HEK293 (cell line): Measurements from ENCODE around the gene HSPG2.
A peak's percentile ranks its signal among the peaks of the same experiment; 100 is the strongest.

Source experiments
- KLF1 ChIP-seq: fragments of 450-650 bp; formaldehyde crosslinking; IDR thresholded peaks from 2 replicates; pipeline ENCODE4 v1.5.1; 2016; ENCODE audit warnings: missing biosample characterization, missing genetic modification characterization
- REST ChIP-seq: fragments of 450-650 bp; formaldehyde crosslinking; IDR thresholded peaks from 2 replicates; pipeline ENCODE4 v1.5.1; 2016; ENCODE audit warnings: missing biosample characterization, missing genetic modification characterization
- ZFP3 ChIP-seq: fragments of 450-650 bp; formaldehyde crosslinking; IDR thresholded peaks from 2 replicates; pipeline ENCODE4 v1.5.1; 2016; ENCODE audit warnings: low read depth, missing biosample characterization, missing genetic modification characterization
- ZNF302 ChIP-seq: fragments of 450-650 bp; formaldehyde crosslinking; IDR thresholded peaks from 2 replicates; pipeline ENCODE4 v1.5.1; 2016; ENCODE audit warnings: missing biosample characterization, missing genetic modification characterization, low read depth
- ZNF416 ChIP-seq: fragments of 450-650 bp; formaldehyde crosslinking; IDR thresholded peaks from 2 replicates; pipeline ENCODE4 v1.5.1; 2016; ENCODE audit warnings: missing biosample characterization, missing genetic modification characterization
- ZNF791 ChIP-seq: fragments of 450-650 bp; formaldehyde crosslinking; IDR thresholded peaks from 2 replicates; pipeline ENCODE4 v1.5.1; 2016; ENCODE audit warnings: missing biosample characterization, missing genetic modification characterization
- TF ChIP-seq, protein P1 (sequence below): fragments of 450-650 bp; formaldehyde crosslinking; IDR thresholded peaks from 2 replicates; pipeline ENCODE4 v1.5.1; 2016; ENCODE audit warnings: missing biosample characterization, missing genetic modification characterization

DNA sequence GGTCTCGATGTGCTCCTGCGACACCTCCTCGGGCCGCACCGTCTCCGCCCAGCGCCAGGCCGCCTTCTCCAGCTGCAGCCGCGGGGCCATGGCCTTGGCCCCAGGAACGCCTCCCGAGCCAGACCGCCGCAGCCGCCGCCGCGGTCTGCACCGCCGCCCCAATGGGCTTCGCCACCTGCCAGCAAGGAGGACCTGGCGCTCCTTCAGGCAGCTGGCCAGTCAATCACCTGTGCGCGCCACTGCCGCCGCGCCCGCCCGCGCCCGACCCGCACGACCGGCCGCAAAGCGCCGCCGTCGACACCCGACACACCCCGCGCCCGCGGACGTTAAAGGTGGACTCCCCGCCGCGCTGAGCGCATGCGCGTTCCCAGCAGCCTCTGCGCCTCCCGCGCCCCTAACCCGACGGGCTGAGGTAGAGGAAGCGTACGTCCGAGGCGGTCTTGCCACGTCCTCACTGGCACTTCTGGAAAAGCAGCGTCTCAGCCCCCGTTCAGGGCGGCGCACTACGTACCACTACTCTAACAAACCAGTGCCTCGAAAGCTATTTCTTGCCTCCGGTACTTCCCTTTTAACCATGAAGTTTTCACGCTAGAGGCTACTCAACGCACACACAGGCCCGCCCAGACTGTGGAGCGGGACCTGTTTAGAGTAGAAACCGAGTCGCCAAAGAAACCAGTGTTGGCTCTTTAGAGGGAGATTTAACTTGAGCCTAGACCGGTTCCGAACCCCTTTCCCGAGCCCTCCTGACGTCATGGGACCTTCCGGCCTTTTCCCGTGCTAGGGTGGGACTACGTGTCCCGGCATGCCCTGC is 154.0 kb downstream of the HSPG2 start, which contains the start of gene USP48:
- TF ChIP-seq ZNF416 (tag by site-specific recombination), result no peak
- 0 out of 2 replicates have a peak, but pooled peaks have one; percentile 6 for TF ChIP-seq REST (tag by site-specific recombination)
- TF ChIP-seq ZNF791 (tag by site-specific recombination), result no peak
- TF ChIP-seq, protein P1, sequence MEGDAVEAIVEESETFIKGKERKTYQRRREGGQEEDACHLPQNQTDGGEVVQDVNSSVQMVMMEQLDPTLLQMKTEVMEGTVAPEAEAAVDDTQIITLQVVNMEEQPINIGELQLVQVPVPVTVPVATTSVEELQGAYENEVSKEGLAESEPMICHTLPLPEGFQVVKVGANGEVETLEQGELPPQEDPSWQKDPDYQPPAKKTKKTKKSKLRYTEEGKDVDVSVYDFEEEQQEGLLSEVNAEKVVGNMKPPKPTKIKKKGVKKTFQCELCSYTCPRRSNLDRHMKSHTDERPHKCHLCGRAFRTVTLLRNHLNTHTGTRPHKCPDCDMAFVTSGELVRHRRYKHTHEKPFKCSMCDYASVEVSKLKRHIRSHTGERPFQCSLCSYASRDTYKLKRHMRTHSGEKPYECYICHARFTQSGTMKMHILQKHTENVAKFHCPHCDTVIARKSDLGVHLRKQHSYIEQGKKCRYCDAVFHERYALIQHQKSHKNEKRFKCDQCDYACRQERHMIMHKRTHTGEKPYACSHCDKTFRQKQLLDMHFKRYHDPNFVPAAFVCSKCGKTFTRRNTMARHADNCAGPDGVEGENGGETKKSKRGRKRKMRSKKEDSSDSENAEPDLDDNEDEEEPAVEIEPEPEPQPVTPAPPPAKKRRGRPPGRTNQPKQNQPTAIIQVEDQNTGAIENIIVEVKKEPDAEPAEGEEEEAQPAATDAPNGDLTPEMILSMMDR, result no peak; the same call in 1 of the 2 replicates
- TF ChIP-seq ZNF302 (tag by site-specific recombination), result no peak
- peak; percentile 35 for TF ChIP-seq KLF1
- no peak for TF ChIP-seq ZFP3
